HEK293 (cell line): ENCODE measurements around the gene RETREG3.

Experiments
- ATF2 ChIP-seq: fragments of 450-650 bp; formaldehyde crosslinking; IDR thresholded peaks from 2 replicates; pipeline ENCODE4 v1.5.1; 2016; ENCODE audit warnings: missing biosample characterization, missing genetic modification characterization, low read depth
- CTCF ChIP-seq: fragments of 450-650 bp; formaldehyde crosslinking; IDR thresholded peaks from 2 replicates; pipeline ENCODE4 v1.5.1; 2016; ENCODE audit warnings: missing biosample characterization, missing genetic modification characterization
- GLI4 ChIP-seq: fragments of 450-650 bp; formaldehyde crosslinking; IDR thresholded peaks from 2 replicates; pipeline ENCODE4 v1.5.1; 2016; ENCODE audit warnings: missing biosample characterization, missing genetic modification characterization
- KLF16 ChIP-seq: fragments of 450-650 bp; formaldehyde crosslinking; IDR thresholded peaks from 2 replicates; pipeline ENCODE4 v1.5.1; 2017; ENCODE audit warnings: missing biosample characterization, missing genetic modification characterization
- ZBTB17 ChIP-seq: fragments of 450-650 bp; formaldehyde crosslinking; IDR thresholded peaks from 2 replicates; pipeline ENCODE4 v1.5.1; 2016; ENCODE audit warnings: missing biosample characterization, missing genetic modification characterization
- ZNF140 ChIP-seq: fragments of 450-650 bp; formaldehyde crosslinking; IDR thresholded peaks from 2 replicates; pipeline ENCODE4 v1.5.1; 2016; ENCODE audit warnings: missing biosample characterization, missing genetic modification characterization
- ZNF19 ChIP-seq: fragments of 450-650 bp; formaldehyde crosslinking; IDR thresholded peaks from 2 replicates; pipeline ENCODE4; 2016; ENCODE audit warnings: missing biosample characterization, missing genetic modification characterization, low read depth
- ZNF324 ChIP-seq: fragments of 450-650 bp; formaldehyde crosslinking; IDR thresholded peaks from 2 replicates; pipeline ENCODE4 v1.5.1; 2016; ENCODE audit warnings: missing biosample characterization, missing genetic modification characterization
- ZNF488 ChIP-seq: fragments of 450-650 bp; formaldehyde crosslinking; IDR thresholded peaks from 2 replicates; pipeline ENCODE4 v1.5.1; 2016; ENCODE audit warnings: missing biosample characterization, missing genetic modification characterization
- ZNF513 ChIP-seq: fragments of 450-650 bp; IDR thresholded peaks from 2 replicates; pipeline ENCODE4 v1.5.1; 2018; ENCODE audit warnings: missing biosample characterization, missing genetic modification characterization
- ZNF521 ChIP-seq: fragments of 450-650 bp; formaldehyde crosslinking; IDR thresholded peaks from 2 replicates; pipeline ENCODE4 v1.5.1; 2017; ENCODE audit warnings: missing biosample characterization, mild to moderate bottlenecking, missing genetic modification characterization
- ZNF529 ChIP-seq: fragments of 450-650 bp; formaldehyde crosslinking; IDR thresholded peaks from 2 replicates; pipeline ENCODE4 v1.5.1; 2017; ENCODE audit warnings: missing genetic modification characterization, missing biosample characterization; ENCODE audit not compliant: insufficient replicate concordance
- ZNF785 ChIP-seq: fragments of 450-650 bp; formaldehyde crosslinking; IDR thresholded peaks from 2 replicates; pipeline ENCODE4 v1.5.1; 2016; ENCODE audit warnings: missing biosample characterization, missing genetic modification characterization

- no peak for TF ChIP-seq CTCF
- no peak for TF ChIP-seq ZNF324 (tag by site-specific recombination)
- TF ChIP-seq ZNF785 (tag by site-specific recombination) = no peak
- TF ChIP-seq ZNF140 (tag by site-specific recombination) = no peak
- TF ChIP-seq KLF16 = no peak
- TF ChIP-seq GLI4 = no peak
- no peak for TF ChIP-seq ZNF529 (tag by site-specific recombination)
- TF ChIP-seq ZNF521 (tag by site-specific recombination) = no peak
- TF ChIP-seq ZNF19 = no peak
- no peak for TF ChIP-seq ZNF513 (tag by site-specific recombination)
- no peak for TF ChIP-seq ZBTB17 (tag by site-specific recombination)
- TF ChIP-seq ATF2 = no peak
- TF ChIP-seq ZNF488 (tag by site-specific recombination) = no peak
These were observed 27.4 kb downstream of the RETREG3 start for GRCh38 chr17:42581744-42582270.
